GM21360 (cell line): Measurements from ENCODE around the gene CHST8.

ENCODE experiments used
- ATAC-seq: cut with Tn5 transposase; IDR thresholded peaks from one replicate; pipeline ENCODE4 v1.9.1; 2021; ENCODE audit warnings: mild to moderate bottlenecking, moderate library complexity; ENCODE audit not compliant: unreplicated experiment

The CHST8 gene

GRCh38 chr19:33780746-33781145, 159.0 kb downstream of the CHST8 start:
- ATAC-seq, result no peak

GRCh38 chr19:33781415-33781935, 159.7 kb downstream of the CHST8 start:
- ATAC-seq, result no peak

GRCh38 chr19:33781996-33782395, 160.2 kb downstream of the CHST8 start:
- no peak for ATAC-seq

GRCh38 chr19:33784432-33784831, 162.7 kb downstream of the CHST8 start:
- no peak for ATAC-seq

GRCh38 chr19:33785795-33786194, 164.0 kb downstream of the CHST8 start:
- no peak for ATAC-seq

GRCh38 chr19:33788676-33789075, 166.9 kb downstream of the CHST8 start:
- ATAC-seq, result no peak

GRCh38 chr19:33789344-33789743, 167.6 kb downstream of the CHST8 start:
- no peak for ATAC-seq

GRCh38 chr19:33794683-33795369, 173.1 kb downstream of the CHST8 start:
- ATAC-seq, result no peak

GRCh38 chr19:33795370-33796163, 173.8 kb downstream of the CHST8 start:
- no peak for ATAC-seq

- ATAC-seq, result no peak
These were observed 174.6 kb downstream of the CHST8 start, which contains the start of gene KCTD15 for GRCh38 chr19:33796164-33796875. TSS of gene KCTD15 (plus strand) at chr19:33796870. CDS start at chr19:33800455, 3,585 bp downstream.

GRCh38 chr19:33797802-33798671, 176.3 kb downstream of the CHST8 start:
- no peak for ATAC-seq

- no peak for ATAC-seq
These were observed 176.9 kb downstream of the CHST8 start for GRCh38 chr19:33798681-33799111.

- ATAC-seq, result no peak
These were observed 177.7 kb downstream of the CHST8 start for GRCh38 chr19:33799476-33799875.

GRCh38 chr19:33800012-33800680, 178.4 kb downstream of the CHST8 start:
- no peak for ATAC-seq

- no peak for ATAC-seq
These were observed 179.7 kb downstream of the CHST8 start for GRCh38 chr19:33801411-33801810.

- ATAC-seq, result no peak
These were observed 180.2 kb downstream of the CHST8 start for GRCh38 chr19:33802001-33802400.

GRCh38 chr19:33802801-33803200, 181.0 kb downstream of the CHST8 start:
- ATAC-seq, result no peak

- ATAC-seq, result no peak
These were observed 181.6 kb downstream of the CHST8 start for GRCh38 chr19:33803383-33803782.

GRCh38 chr19:33804021-33804799, 182.5 kb downstream of the CHST8 start:
- ATAC-seq, result no peak
